ENCODE data around the gene ID2.

ID2 gene

DNA sequence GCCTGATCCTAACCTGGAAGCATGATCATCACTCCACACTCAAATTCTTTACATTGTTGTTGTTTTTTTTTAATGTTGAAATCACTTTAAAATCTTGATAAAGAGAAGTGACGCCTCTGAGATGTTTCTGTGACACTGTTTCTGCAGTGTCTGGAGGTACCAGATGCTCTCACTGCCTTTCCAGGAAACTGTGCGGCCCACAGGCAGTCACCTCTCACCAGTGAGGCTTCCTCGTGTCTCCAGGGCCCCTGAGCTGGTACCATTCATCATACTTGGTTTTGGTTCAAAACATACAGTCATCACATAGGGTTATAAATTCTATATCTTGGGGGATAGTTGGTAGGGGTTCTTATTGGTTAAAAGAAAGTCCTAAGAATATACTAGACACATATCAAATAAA lies 10.1 kb upstream of the ID2 start:
- TF ChIP-seq, protein P1, sequence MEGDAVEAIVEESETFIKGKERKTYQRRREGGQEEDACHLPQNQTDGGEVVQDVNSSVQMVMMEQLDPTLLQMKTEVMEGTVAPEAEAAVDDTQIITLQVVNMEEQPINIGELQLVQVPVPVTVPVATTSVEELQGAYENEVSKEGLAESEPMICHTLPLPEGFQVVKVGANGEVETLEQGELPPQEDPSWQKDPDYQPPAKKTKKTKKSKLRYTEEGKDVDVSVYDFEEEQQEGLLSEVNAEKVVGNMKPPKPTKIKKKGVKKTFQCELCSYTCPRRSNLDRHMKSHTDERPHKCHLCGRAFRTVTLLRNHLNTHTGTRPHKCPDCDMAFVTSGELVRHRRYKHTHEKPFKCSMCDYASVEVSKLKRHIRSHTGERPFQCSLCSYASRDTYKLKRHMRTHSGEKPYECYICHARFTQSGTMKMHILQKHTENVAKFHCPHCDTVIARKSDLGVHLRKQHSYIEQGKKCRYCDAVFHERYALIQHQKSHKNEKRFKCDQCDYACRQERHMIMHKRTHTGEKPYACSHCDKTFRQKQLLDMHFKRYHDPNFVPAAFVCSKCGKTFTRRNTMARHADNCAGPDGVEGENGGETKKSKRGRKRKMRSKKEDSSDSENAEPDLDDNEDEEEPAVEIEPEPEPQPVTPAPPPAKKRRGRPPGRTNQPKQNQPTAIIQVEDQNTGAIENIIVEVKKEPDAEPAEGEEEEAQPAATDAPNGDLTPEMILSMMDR (IDR thresholded peaks at IDR 0.05), result no peak
- Histone ChIP-seq H3K27ac (no peak overlapping the region), H3K36me3 (no peaks in the 10 kb centered on the region), H3K27me3 (peaks cover 60% of the 10 kb centered on the region), H3K4me3 (ENCODE audit: low read depth in 1 of 2, low read length in 1 of 2) (no peak overlapping the region), H3K4me1 (ENCODE audit: control insufficient read depth in 1 of 2, insufficient read depth in 1 of 2, low read depth in 1 of 2, low read length in 1 of 2) (peaks cover 7% of the 10 kb centered on the region in 2 experiments), H3K9me3 (no peaks in the 10 kb centered on the region)

DNA sequence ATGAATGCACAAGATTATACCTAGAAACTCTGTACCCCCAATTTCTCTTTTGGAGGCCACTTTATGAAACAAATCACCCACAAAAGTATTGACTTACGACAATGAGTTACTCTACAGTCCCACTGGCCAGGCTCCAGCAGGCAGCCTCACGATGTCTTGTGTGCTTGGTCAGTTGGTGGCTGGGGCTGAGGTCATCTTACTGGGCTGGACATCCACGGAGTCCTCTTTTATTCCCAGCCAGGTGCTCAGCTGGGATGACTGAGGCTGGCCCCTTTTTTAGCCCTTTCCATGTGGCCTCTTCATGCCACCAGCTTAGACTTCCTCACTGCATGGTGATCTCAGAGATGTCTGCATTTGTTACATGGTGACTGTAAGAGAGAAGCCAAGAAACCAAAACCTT lies 8.9 kb upstream of the ID2 start:
- Histone ChIP-seq H3K4me1 (ENCODE audit: control insufficient read depth in 1 of 2, insufficient read depth in 1 of 2, low read depth in 1 of 2, low read length in 1 of 2) (peaks cover 18% of the 10 kb centered on the region in 2 experiments), H3K27me3 (peaks cover 71% of the 10 kb centered on the region)
- TF ChIP-seq, protein P1 (IDR thresholded peaks at IDR 0.05), result no peak

DNA sequence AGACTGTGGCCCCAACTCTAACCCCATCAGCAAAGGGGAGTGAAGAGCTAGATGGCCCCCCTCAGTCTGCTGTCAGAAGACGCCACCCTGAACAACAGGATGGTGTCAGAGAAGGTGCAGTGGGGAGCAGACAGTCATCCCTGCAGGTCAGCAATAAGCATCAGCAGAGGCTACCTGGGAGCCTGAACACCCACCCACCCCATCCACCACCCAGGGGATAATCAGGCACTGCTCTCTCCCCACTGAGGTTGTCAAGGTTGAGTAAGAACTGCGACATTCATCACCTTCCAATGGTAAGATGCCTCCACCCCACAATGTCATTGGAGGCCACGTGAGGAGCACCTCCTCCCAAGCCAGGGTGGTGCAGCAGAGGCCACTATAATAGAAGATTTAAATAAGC lies 8.5 kb upstream of the ID2 start:
- Histone ChIP-seq H3K36me3 (no peaks in the 10 kb centered on the region), H3K9me3 (no peaks in the 10 kb centered on the region), H3K4me3 (ENCODE audit: low read depth in 1 of 2, low read length in 1 of 2) (no peak overlapping the region), H3K27me3 (peaks cover 75% of the 10 kb centered on the region), H3K4me1 (ENCODE audit: control insufficient read depth in 1 of 2, insufficient read depth in 1 of 2, low read depth in 1 of 2, low read length in 1 of 2) (peaks cover 22 to 23% of the 10 kb centered on the region in 2 experiments), H3K27ac (no peak overlapping the region)
- TF ChIP-seq, protein P1 (IDR thresholded peaks at IDR 0.05), result no peak

More for the DNA sequence above, 8.9 kb upstream of the ID2 start:
- no peak overlapping the region for H3K4me3 ChIP-seq (ENCODE audit: low read depth in 1 of 2, low read length in 1 of 2)
- no peaks in the 10 kb centered on the region for H3K36me3 ChIP-seq
- H3K27ac ChIP-seq, result no peak overlapping the region
- no peaks in the 10 kb centered on the region for H3K9me3 ChIP-seq

DNA sequence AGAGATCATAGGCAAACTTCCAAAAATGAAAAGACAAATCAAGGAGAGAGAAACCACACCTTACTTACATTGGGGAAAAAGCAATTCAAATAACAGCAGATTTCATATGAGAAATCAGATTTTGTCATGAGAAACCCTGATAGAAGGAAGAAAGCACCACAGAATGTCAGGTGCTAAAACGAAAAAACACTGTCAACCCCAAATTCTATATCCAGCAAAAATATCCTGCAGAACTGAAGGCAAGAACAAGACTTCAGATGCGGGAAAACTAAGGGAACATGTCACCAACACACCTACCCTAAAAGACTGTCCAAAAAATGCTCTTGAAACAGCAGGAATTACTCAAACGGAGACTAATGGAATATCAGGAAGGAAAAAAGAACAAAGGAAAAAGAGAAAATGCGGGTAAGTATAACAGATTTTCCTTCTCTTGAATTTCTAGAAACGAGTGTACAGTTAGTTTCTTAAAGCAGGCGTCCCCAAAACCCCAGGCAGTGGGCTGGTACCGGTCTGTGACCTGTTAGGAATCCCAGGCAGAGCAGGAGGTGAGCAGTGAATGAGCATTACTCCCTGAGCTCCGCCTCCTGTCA lies 7.3 kb upstream of the ID2 start:
- peaks cover 27 to 32% of the 10 kb centered on the region in 2 experiments for H3K4me1 ChIP-seq (ENCODE audit: control insufficient read depth in 1 of 2, insufficient read depth in 1 of 2, low read depth in 1 of 2, low read length in 1 of 2)
- peaks cover 77% of the 10 kb centered on the region for H3K27me3 ChIP-seq
- no peak overlapping the region for H3K27ac ChIP-seq
- TF ChIP-seq, protein P1 (IDR thresholded peaks at IDR 0.05), result no peak
- H3K4me3 ChIP-seq (ENCODE audit: low read depth in 1 of 2, low read length in 1 of 2), result no peak overlapping the region
- H3K9me3 ChIP-seq, result no peaks in the 10 kb centered on the region
- no peaks in the 10 kb centered on the region for H3K36me3 ChIP-seq

DNA sequence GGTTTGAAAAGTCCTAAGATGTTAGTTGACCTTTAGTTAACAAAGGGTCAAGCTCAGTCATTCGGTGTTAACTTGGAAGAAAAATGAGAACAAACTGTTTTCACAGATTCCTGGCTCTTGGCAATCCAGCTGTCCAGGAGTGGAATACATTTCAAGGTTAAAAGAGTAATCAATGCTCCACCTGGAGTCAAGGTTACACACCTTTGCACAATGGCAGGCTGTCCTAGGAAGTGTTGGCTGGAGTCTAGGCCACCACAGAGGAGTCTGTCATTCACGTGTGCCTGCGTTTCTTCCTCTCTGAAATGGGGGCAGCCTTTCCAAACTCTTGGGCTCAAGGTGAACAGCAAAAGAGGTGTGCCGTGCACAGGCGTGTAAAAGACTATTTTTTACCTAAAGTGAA lies 6.3 kb upstream of the ID2 start:
- peaks cover 85% of the 10 kb centered on the region for H3K27me3 ChIP-seq
- no peak overlapping the region for H3K4me3 ChIP-seq (ENCODE audit: low read depth in 1 of 2, low read length in 1 of 2)
- TF ChIP-seq, protein P1 (IDR thresholded peaks at IDR 0.05), result no peak
- H3K9me3 ChIP-seq, result no peaks in the 10 kb centered on the region
- peaks cover 33 to 41% of the 10 kb centered on the region in 2 experiments for H3K4me1 ChIP-seq (ENCODE audit: control insufficient read depth in 1 of 2, insufficient read depth in 1 of 2, low read depth in 1 of 2, low read length in 1 of 2)
- H3K36me3 ChIP-seq, result no peaks in the 10 kb centered on the region
- no peak overlapping the region for H3K27ac ChIP-seq
